Neural cell (in vitro differentiated cells): Measurements from ENCODE around the gene C16orf90. TPM values are rescaled to one million over a fixed set of nuclear protein-coding genes. Genes with fewer than 3 reads are reported as not detected.

Experiments used
- H2AFZ ChIP-seq: fragments of 200-600, 300-800 bp; sonication (generic), shearing (Covaris generic); 2 replicates; pipeline ENCODE4 v1.6.0; 2014; ENCODE audit warnings: low read depth, mild to moderate bottlenecking, antibody characterized with exemption, low read length, moderate library complexity
- H3F3A ChIP-seq: fragments of 200-600 bp; shearing (Covaris generic); 2 replicates; pipeline ENCODE4 v1.6.1; 2016; ENCODE audit warnings: mild to moderate bottlenecking, moderate library complexity, mixed read lengths, antibody characterized with exemption, low read length; ENCODE audit not compliant: insufficient read depth, poor library complexity, severe bottlenecking
- H3K27ac ChIP-seq: fragments of 200-600, 300-800 bp; sonication (generic), shearing (Covaris generic); 2 replicates; pipeline ENCODE4 v1.5.1; 2014; ENCODE audit warnings: mild to moderate bottlenecking, low read length, moderate library complexity
- H3K27me3 ChIP-seq: fragments of 300-800, 200-600 bp; sonication (generic), shearing (Covaris generic); 2 replicates; pipeline ENCODE4 v1.6.0; 2014; ENCODE audit warnings: mild to moderate bottlenecking, low read depth, low read length, moderate library complexity; ENCODE audit not compliant: insufficient read depth
- H3K36me3 ChIP-seq: fragments of 300-800, 200-600 bp; sonication (generic), shearing (Covaris generic); 2 replicates; pipeline ENCODE4 v1.5.1; 2014; ENCODE audit warnings: mild to moderate bottlenecking, antibody characterized with exemption, low read length, moderate library complexity; ENCODE audit not compliant: insufficient read depth
- H3K4me2 ChIP-seq: fragments of 300-800, 200-600 bp; sonication (generic), shearing (Covaris generic); 2 replicates; pipeline ENCODE4 v1.6.0; 2014; ENCODE audit warnings: mild to moderate bottlenecking, low read length
- H3K4me3 ChIP-seq: fragments of 300-800, 200-600 bp; sonication (generic), shearing (Covaris generic); 2 replicates; pipeline ENCODE4 v1.5.1; 2014; ENCODE audit warnings: mild to moderate bottlenecking, low read length, moderate library complexity
- H3K79me2 ChIP-seq: fragments of 200-600 bp; shearing (Covaris generic); replicated peaks from 2 replicates; pipeline ENCODE4 v1.6.0; 2014; ENCODE audit warnings: mild to moderate bottlenecking, low read length, moderate library complexity; ENCODE audit not compliant: insufficient read depth
- H3K9ac ChIP-seq: fragments of 300-800, 200-600 bp; sonication (generic), shearing (Covaris generic); 2 replicates; pipeline ENCODE4 v1.6.1; 2016; ENCODE audit warnings: mild to moderate bottlenecking, low read length, mixed read lengths
- H3K9me2 ChIP-seq: fragments of 200-600 bp; shearing (Covaris generic); 2 replicates; pipeline ENCODE4 v1.6.1; 2016; ENCODE audit warnings: mild to moderate bottlenecking, low read length, mixed read lengths; ENCODE audit not compliant: insufficient read depth
- H3K9me3 ChIP-seq: fragments of 200-600, 300-800 bp; sonication (generic), shearing (Covaris generic); 2 replicates; pipeline ENCODE4 v1.6.1; 2016; ENCODE audit warnings: mild to moderate bottlenecking, mixed run types, low read length, moderate library complexity, mixed read lengths
- H4K20me1 ChIP-seq: fragments of 200-600 bp; shearing (Covaris generic); 2 replicates; pipeline ENCODE4 v1.6.1; 2016; ENCODE audit warnings: mild to moderate bottlenecking, mixed run types; ENCODE audit not compliant: insufficient read depth
- EP300 ChIP-seq: fragments of 450-650 bp; conservative IDR thresholded peaks from 2 replicates; pipeline ENCODE4 v1.6.1; 2014; ENCODE audit warnings: antibody characterized with exemption, mild to moderate bottlenecking, moderate library complexity; ENCODE audit not compliant: poor library complexity, severe bottlenecking
- EZH2 ChIP-seq: fragments of 200-600, 300-800 bp; shearing (Covaris generic), sonication (generic); IDR thresholded peaks from 2 replicates; pipeline ENCODE4 v1.6.1; 2014; ENCODE audit warnings: antibody characterized with exemption, low read length, borderline replicate concordance, mild to moderate bottlenecking; ENCODE audit not compliant: insufficient read depth, poor library complexity, severe bottlenecking
- MXI1 ChIP-seq: fragments of 450-650 bp; conservative IDR thresholded peaks from 2 replicates; pipeline ENCODE4 v1.6.1; 2014; ENCODE audit warnings: antibody characterized with exemption, mild to moderate bottlenecking; ENCODE audit not compliant: poor library complexity, severe bottlenecking
- POLR2AphosphoS5 ChIP-seq: IDR thresholded peaks from 2 replicates; pipeline ENCODE4 v1.6.1; 2012
- RAD21 ChIP-seq: fragments of 450-650 bp; conservative IDR thresholded peaks from 2 replicates; pipeline ENCODE4 v1.6.1; 2014; ENCODE audit warnings: antibody characterized with exemption, mild to moderate bottlenecking, moderate library complexity
- SMC3 ChIP-seq: fragments of 450-650 bp; conservative IDR thresholded peaks from 2 replicates; pipeline ENCODE4 v1.6.1; 2014; ENCODE audit warnings: antibody characterized with exemption, mild to moderate bottlenecking, moderate library complexity; ENCODE audit not compliant: poor library complexity
- TAF1 ChIP-seq: IDR thresholded peaks from 2 replicates; pipeline ENCODE4 v1.6.1; 2012; ENCODE audit warnings: low read depth
- polyA plus RNA-seq: library from polyadenylated mRNA; depleted of rRNA; stranded (reverse); fragments of >200 nt; gene quantifications from 2 replicates; pipeline ENCODE4 v1.2.3, GENCODE V29; 2014
- TF ChIP-seq, protein P1 (sequence below): fragments of 450-650 bp; IDR thresholded peaks from 2 replicates; pipeline ENCODE4 v1.5.1; 2014; ENCODE audit warnings: antibody characterized with exemption, mild to moderate bottlenecking, moderate library complexity; ENCODE audit not compliant: poor library complexity, severe bottlenecking
- TF ChIP-seq, protein P2 (sequence below): IDR thresholded peaks from 2 replicates; pipeline ENCODE4 v1.6.1; 2012; ENCODE audit warnings: borderline replicate concordance

Gene C16orf90
- polyA plus RNA-seq, 1 donor from 2014 or later = not detected

DNA sequence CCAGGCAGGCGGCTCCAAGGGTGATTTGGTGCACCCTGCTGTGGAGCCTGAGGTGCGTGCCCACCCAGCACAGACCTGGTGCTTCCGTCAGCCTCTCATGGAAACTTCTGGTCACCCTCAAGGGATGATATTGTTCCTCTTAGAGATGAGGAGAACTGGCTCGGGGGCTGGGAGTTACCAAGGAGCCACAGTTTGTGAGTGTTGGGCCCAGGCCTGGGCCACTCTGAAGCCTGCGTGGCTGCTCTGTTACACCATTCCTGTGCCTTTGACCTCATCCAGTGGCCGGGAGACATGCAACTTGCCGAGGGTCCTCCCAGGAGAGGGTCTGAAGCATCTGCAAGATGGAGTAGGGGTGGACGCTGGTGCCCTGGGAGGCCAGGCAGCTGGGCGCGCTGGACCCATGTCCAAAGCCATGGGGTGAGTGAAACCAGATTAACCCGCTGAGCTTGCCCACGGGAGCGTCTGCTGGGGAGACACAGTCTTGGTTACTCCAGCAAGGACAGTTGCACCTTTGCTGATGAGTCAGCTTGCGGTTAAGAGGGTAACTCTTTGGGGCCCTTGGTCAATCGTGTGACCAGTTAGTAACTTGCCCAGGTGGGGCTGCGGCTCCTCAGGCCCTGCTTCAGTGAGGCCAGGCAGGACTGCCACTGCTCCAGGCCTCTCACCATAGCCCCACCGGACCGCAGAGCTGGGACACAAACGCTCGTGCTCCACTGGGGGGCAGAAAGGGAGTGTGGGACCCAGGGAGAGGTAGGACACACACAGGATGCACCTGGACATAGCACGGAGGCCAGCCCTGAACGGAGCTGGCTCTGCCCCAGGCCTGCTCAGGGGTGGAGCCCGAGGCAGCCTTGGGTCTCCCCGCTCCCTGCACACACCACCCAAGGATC, 7.5 kb downstream of the C16orf90 start:
- H4K20me1 ChIP-seq = no peaks in the 10 kb centered on the region
- H3K27ac ChIP-seq = no peak overlapping the region
- H3K9me2 ChIP-seq = no peaks in the 10 kb centered on the region
- no peaks in the 10 kb centered on the region for H3F3A ChIP-seq
- TF ChIP-seq TAF1 (no peak), RAD21 (no peak), MXI1 (no peak), EP300 (no peak), EZH2 (no peak), SMC3 (no peak), POLR2AphosphoS5 (no peak)
- TF ChIP-seq, protein P1, sequence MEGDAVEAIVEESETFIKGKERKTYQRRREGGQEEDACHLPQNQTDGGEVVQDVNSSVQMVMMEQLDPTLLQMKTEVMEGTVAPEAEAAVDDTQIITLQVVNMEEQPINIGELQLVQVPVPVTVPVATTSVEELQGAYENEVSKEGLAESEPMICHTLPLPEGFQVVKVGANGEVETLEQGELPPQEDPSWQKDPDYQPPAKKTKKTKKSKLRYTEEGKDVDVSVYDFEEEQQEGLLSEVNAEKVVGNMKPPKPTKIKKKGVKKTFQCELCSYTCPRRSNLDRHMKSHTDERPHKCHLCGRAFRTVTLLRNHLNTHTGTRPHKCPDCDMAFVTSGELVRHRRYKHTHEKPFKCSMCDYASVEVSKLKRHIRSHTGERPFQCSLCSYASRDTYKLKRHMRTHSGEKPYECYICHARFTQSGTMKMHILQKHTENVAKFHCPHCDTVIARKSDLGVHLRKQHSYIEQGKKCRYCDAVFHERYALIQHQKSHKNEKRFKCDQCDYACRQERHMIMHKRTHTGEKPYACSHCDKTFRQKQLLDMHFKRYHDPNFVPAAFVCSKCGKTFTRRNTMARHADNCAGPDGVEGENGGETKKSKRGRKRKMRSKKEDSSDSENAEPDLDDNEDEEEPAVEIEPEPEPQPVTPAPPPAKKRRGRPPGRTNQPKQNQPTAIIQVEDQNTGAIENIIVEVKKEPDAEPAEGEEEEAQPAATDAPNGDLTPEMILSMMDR = no peak
- TF ChIP-seq, protein P2, sequence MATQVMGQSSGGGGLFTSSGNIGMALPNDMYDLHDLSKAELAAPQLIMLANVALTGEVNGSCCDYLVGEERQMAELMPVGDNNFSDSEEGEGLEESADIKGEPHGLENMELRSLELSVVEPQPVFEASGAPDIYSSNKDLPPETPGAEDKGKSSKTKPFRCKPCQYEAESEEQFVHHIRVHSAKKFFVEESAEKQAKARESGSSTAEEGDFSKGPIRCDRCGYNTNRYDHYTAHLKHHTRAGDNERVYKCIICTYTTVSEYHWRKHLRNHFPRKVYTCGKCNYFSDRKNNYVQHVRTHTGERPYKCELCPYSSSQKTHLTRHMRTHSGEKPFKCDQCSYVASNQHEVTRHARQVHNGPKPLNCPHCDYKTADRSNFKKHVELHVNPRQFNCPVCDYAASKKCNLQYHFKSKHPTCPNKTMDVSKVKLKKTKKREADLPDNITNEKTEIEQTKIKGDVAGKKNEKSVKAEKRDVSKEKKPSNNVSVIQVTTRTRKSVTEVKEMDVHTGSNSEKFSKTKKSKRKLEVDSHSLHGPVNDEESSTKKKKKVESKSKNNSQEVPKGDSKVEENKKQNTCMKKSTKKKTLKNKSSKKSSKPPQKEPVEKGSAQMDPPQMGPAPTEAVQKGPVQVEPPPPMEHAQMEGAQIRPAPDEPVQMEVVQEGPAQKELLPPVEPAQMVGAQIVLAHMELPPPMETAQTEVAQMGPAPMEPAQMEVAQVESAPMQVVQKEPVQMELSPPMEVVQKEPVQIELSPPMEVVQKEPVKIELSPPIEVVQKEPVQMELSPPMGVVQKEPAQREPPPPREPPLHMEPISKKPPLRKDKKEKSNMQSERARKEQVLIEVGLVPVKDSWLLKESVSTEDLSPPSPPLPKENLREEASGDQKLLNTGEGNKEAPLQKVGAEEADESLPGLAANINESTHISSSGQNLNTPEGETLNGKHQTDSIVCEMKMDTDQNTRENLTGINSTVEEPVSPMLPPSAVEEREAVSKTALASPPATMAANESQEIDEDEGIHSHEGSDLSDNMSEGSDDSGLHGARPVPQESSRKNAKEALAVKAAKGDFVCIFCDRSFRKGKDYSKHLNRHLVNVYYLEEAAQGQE = no peak
- H3K4me2 ChIP-seq = no peak overlapping the region
- no peaks in the 10 kb centered on the region for H3K79me2 ChIP-seq
- H3K9ac ChIP-seq = no peak overlapping the region
- H2AFZ ChIP-seq = no peak overlapping the region
- H3K9me3 ChIP-seq = no peaks in the 10 kb centered on the region
- H3K27me3 ChIP-seq = no peaks in the 10 kb centered on the region
- H3K36me3 ChIP-seq = no peaks in the 10 kb centered on the region
- H3K4me3 ChIP-seq = no peak overlapping the region

DNA sequence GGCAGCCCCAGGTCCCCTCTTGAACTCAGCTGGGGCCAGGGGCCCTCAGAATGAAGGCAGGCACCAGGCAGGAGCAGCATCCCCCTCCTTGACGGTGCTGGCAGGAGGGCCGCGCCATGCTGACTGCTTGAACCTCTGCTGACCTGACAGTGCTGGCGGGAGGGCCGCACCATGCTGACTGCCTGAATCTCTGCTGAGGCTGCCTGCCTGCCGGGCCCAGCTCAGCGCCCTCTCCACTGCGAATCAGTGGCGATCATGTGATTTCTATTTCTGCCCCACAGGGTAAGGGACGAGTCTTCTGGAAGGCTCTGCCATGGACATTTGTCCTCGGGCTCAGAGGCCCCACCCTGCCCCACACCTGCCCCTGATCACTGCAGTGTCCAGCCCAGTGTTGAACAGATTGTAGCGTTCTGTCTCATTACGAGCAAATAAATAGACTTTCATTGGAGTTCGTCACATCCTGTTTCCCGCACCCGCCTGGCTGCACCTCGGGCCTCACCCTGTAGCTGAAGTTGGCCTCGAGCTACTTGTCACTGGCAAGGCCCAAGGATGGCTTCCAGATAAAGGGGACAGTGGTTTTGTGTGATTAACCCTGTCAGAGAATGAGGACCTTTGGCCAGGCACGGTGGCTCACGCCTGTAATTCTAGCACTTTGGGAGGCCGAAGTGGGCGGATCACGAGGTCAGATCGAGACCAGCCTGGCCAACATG, 8.6 kb downstream of the C16orf90 start:
- Histone ChIP-seq H3F3A (no peaks in the 10 kb centered on the region), H4K20me1 (no peaks in the 10 kb centered on the region), H3K9ac (no peak overlapping the region), H2AFZ (no peak overlapping the region), H3K79me2 (no peaks in the 10 kb centered on the region), H3K27me3 (no peaks in the 10 kb centered on the region), H3K4me3 (no peak overlapping the region), H3K9me2 (no peaks in the 10 kb centered on the region), H3K36me3 (no peaks in the 10 kb centered on the region), H3K27ac (no peak overlapping the region), H3K4me2 (no peak overlapping the region), H3K9me3 (no peaks in the 10 kb centered on the region)
- TF ChIP-seq EP300 (no peak), MXI1 (no peak), TAF1 (no peak), EZH2 (no peak), POLR2AphosphoS5 (no peak), SMC3 (no peak), RAD21 (no peak)
- TF ChIP-seq, protein P1 = no peak
- TF ChIP-seq, protein P2 = no peak
